HG02678 (cell line): ENCODE data around the gene TRPM3.
"Not testable (repeated sequence)": the region's sequence is repeated elsewhere in the genome, so short reads cannot be mapped to it uniquely, and the experiment has no call there.

Source experiments
- ATAC-seq: cut with Tn5 transposase; IDR thresholded peaks from one replicate; pipeline ENCODE4 v1.9.1; 2021; ENCODE audit warnings: mild to moderate bottlenecking, moderate library complexity; ENCODE audit not compliant: unreplicated experiment

Gene TRPM3

DNA sequence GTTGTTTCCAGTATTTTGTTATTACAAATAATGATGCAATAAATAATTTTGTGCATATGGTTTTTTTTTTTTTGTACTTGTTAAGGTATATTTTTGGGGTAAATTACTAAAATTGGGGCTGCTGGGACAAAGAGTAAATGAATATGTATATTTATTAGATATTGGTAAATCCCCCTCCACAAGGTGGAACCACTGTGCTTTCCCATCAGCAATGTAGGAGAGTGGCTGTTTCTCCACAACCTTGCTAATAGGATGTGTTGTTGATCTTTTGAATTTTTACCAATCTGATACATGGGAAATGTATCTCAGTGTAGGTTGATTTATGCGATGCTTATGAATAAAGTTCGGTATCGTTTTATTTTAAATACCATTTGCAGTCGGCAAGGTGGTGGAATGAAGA lies 118.1 kb downstream of the TRPM3 start:
- no peak for ATAC-seq

- peak; percentile 65 for ATAC-seq
These were observed 119.5 kb downstream of the TRPM3 start for GRCh38 chr9:71001780-71002386.

DNA sequence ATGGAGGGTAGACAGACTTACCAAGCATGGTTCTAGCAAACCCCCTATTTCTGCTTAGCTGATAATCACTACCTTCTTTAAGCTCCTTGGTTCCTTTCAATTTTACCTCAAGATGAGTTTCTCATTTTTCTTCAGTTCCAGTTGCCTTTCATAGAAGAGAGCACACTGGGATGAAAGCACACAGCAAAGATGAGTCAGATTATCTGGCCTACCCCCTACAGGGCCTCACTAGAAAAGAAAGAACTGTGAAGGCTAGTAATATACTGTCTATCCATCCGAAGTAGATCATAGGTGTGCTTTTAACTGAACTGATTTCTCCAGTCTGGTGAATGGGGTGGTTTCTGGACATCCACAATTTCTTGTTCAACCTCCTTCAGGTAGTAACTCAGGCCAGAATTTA lies 122.5 kb downstream of the TRPM3 start:
- no peak for ATAC-seq

GRCh38 chr9:70995511-70995910 lies 125.9 kb downstream of the TRPM3 start:
- ATAC-seq, result no peak

DNA sequence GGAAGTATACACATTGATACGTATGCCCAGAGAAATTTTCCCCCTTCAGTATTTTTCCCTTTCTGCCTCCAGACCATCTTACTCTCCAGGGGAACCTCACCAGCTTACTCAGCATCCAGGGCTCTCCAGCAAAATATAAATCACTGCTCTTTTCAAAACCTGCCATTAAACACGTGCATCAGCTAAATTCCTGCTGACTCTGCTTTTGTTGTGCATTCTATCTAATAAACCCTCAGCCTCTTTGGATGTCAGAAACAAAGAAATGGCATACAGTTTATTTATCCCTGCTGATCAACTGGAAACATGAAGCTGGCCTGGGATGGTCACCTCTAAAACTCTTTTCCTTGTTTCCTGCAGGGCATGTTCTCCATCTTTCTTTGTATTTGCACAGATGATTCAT lies 126.8 kb downstream of the TRPM3 start:
- ATAC-seq, result no peak

DNA sequence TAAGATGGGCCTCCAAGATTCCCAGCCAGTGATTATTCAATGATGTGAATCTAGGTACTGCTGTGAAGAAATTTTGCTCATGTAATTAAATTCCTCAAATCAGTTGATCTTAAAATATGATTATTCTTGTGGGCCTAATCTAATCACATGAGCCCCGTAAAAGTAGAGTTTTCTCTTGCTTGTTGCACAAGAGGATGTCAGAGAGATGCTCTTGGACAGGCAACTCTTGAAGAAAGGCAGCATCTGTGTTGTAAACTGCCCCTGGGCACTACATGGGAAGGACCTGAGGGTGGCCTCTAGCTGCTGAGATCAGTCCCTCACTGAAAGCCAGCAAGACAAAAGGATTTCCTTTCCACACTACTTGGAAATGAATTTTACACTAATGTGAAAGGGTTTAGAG lies 132.9 kb downstream of the TRPM3 start:
- ATAC-seq, result no peak

DNA sequence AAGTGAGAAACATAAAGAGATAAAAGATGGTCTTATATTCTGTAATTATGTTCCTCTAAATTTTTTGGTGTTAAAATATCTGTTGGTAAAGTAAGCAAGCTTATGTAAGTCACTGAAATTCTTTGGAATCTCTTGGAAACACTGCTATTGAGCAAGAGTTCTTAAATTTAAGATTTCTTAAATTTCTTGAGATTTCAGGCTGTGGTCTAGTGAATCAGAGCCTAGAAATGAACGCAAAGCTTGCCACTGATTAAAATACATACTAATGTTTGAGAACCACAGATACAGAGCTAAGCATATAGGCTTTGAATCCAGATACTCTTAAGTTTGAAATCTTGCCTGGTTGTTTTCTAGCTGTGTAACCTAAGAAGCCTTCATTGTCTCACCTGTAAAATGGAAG lies 133.4 kb downstream of the TRPM3 start:
- ATAC-seq, result no peak

- ATAC-seq, result no peak
These were observed 134.4 kb downstream of the TRPM3 start for GRCh38 chr9:70986984-70987383.

DNA sequence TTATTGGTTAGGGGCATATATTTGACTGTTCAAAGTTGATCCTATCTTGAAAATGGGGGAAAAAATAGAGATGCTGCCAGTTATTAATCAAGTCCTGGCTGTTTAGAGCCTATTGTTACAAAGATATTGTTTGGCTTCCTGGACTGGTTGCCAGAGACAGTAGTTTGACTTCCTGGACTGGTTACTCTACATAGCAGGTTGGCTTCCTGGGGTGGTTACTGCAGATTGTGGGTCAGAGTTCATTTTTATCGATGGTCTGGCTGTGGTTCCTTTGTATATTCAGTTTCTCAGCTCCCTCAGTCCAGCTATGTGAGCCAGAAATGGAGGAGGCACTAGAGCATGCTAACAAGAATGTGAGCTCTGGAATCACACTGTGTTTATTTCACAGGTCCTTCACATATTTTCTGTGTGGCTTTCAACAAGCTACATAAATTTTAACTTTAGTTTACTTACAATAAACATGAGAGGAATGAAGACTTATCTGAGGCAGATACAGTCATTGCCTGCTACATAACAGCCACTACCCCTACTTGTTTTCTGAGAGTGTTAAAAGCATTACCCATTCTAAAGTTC lies 137.6 kb downstream of the TRPM3 start:
- no peak for ATAC-seq

GRCh38 chr9:70981312-70981711 lies 140.1 kb downstream of the TRPM3 start:
- no peak for ATAC-seq

GRCh38 chr9:70979966-70980365 lies 141.5 kb downstream of the TRPM3 start:
- ATAC-seq, result no peak

DNA sequence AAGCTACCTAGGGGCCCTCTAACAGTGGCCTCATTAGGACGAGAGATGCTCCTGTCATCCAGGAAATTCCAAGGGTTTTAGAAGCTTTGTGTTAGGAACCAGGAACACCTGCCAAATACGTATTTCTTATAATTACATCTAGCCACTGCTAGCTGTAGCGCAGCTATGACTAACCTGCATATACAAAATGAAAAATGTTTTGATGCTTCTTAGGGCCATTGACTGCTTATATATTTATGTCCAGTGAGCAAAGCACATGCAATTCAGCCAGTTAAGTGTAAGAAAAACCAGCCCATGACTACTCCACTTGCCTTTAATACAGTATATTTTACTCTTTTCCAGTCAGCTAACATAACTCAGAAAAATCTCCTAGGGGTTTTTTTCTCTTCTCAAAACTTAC lies 143.3 kb downstream of the TRPM3 start:
- no peak for ATAC-seq

- no peak for ATAC-seq
These were observed 145.6 kb downstream of the TRPM3 start for GRCh38 chr9:70975821-70976220.

GRCh38 chr9:70971723-70972122 lies 149.7 kb downstream of the TRPM3 start:
- ATAC-seq, result no peak

DNA sequence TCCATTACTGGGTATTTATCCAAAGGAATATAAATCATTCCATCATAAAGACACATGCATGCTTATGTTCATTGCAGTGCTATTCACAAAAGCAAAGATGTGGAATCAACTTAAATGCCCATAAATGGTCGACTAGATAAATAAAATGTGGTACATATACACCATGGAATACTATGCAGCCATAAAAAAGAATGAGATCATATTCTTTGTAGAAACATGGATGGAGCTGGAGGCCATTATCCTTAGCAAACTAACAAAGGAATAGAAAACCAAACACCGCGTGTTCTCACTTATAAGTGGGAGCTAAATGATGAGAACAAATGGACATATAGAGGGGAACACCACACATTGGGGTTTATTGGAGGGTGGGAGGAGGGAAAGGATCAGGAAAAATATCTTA lies 155.0 kb downstream of the TRPM3 start:
- ATAC-seq, result not testable (repeated sequence)

- ATAC-seq, result no peak
These were observed 156.6 kb downstream of the TRPM3 start for GRCh38 chr9:70964861-70965260.

- ATAC-seq, result no peak
These were observed 157.9 kb downstream of the TRPM3 start for GRCh38 chr9:70963554-70963953.

- ATAC-seq, result no peak
These were observed 158.5 kb downstream of the TRPM3 start for GRCh38 chr9:70962761-70963440.

DNA sequence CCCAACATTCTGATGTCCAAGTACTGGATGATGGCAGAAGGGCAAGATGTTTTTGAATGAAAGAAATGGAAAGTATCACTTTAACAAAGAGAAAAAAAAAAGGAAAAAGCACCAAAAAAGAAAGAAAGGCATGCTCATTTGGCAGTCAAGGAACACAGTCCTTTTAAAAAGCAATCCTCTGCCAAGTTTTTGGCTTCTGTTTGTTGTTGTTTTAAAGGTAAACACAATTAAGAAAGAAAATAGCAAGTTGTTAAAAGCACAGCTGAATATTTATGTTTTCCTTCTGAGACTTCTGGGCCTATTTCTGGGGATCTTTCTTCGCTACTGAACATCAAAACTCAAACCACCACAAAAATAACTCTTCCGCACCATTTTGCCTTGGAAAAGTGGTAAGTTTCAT lies 162.1 kb downstream of the TRPM3 start:
- ATAC-seq, result no peak

DNA sequence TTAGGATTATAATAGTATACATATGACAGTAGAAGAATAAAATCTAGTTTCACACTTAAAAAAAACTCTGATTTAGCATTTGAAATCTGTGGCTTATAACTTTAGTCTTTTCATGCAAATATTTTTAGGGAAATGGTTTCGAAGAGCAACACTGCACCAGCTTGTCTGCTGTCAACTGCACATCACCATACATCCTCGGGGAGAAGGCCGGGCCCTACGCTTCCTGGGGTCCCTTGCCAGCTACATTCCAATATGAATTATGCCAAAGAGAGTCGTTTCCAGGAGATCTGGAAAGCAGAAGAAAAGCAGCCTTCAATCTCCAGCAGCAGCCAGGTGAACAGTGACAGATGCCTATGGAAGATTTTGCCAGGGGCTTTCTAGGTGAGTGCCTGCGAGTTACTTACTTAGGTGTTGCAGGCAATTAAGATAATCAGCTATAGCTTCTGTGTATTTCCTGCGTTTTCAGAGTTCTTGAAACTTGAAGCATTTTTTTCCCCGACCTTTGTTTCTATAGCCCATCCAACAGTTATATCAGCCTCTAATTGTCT lies 166.8 kb downstream of the TRPM3 start:
- no peak for ATAC-seq

DNA sequence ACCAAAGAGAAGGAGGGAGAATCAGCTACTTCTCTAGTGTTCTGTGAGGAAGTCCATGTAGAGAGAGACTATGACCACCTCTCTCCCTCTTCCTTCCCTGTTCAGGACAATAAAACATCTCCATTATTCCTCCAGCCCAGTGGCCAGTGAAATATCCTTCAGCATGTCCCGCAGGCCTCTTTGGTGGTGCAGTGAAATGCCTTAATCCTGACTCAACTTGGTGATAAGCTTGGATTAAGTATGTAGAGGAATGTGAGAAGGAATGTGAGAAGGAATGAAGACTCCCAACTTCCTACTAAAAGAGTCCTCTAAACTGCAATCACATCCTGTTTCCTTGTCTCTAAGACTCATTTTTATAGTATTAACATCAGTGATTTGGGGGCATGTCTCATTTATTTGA lies 167.3 kb downstream of the TRPM3 start:
- no peak for ATAC-seq
